ENCODE data around the gene GABRR2.

GRCh38 chr6:89281779-89282246 lies 33.3 kb downstream of the GABRR2 start:
- TF ChIP-seq CTCF (IDR thresholded peaks at IDR 0.05; ENCODE audit: insufficient read depth, low read depth, low read length), result peak; percentile 41
- TF ChIP-seq EZH2 (IDR thresholded peaks at IDR 0.05; ENCODE audit: insufficient read depth, low read length), result no peak
